Lower leg skin (tissue), 3 donors: ENCODE data around the gene PLEKHJ1.

Experiments used
- CTCF ChIP-seq, 3 donors: fragments of 450-650 bp; IDR thresholded peaks; one replicate each; pipeline ENCODE4 v1.5.1; 2016; ENCODE audit warnings: antibody characterized with exemption in 3 of 3, mild to moderate bottlenecking in 3 of 3, moderate library complexity in 2 of 3
- POLR2A ChIP-seq, 2 donors: fragments of 450-650 bp; IDR thresholded peaks; one replicate each; pipeline ENCODE4 v1.6.1; 2016 to 2017; ENCODE audit warnings: antibody characterized with exemption in 2 of 2, mild to moderate bottlenecking in 1 of 2, moderate library complexity in 1 of 2

- TF ChIP-seq CTCF (IDR thresholded peaks at IDR 0.05) (no peak), POLR2A (IDR thresholded peaks at IDR 0.05) (no peak)
Measured at GRCh38 chr19:2227415-2228156, 8.5 kb downstream of the PLEKHJ1 start.
